Caki2 (cell line): ENCODE measurements around the gene NSF. TPM values are rescaled to one million over a fixed set of nuclear protein-coding genes. Genes with fewer than 3 reads are reported as not detected.
"Not testable (repeated sequence)": the region's sequence is repeated elsewhere in the genome, so short reads cannot be mapped to it uniquely, and the experiment has no call there.

ENCODE experiments used
- DNase-seq: peaks from one replicate; pipeline ENCODE4 v3.0.0-alpha.2; 2015; ENCODE audit warnings: low read depth
- in situ Hi-C: cut with HindIII; loops from 2 replicates; pipeline ENCODE4 v1.10.0; 2016; ENCODE audit warnings: low sequenced_read_pairs, low pct_unique_long_range_greater_than_20kb, mixed read lengths
- total RNA-seq: library from RNA; depleted of rRNA; stranded (reverse); fragments of >200 nt; shearing (Covaris generic); gene quantifications from 2 replicates; pipeline ENCODE4 v1.2.3, GENCODE V29; 2014; ENCODE audit warnings: low replicate concordance

NSF gene
- total RNA-seq, 1 experiment from 2014 or later: 15.3 TPM

DNA sequence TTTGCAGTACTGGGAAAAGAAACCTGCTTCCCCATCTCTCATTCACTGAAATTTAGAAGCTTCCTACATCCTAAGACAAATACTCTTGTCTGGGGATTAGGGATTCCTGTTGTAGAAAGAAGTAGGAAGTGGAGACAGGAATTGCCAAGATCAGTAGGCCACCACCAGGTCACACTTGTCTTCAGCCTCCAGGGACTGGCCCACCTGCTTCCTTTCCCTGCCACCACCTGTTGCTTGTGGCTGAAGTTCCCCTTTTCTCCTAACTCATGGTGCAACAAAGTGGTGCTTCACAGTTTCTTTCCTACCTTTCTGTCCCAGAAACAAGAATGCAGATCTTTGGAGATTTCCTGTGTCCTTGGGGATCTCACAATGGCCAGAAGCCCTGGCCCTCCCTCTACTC lies 145.6 kb downstream of the NSF start:
- DNase-seq: no peak
- in situ Hi-C loops: no loop called here

DNA sequence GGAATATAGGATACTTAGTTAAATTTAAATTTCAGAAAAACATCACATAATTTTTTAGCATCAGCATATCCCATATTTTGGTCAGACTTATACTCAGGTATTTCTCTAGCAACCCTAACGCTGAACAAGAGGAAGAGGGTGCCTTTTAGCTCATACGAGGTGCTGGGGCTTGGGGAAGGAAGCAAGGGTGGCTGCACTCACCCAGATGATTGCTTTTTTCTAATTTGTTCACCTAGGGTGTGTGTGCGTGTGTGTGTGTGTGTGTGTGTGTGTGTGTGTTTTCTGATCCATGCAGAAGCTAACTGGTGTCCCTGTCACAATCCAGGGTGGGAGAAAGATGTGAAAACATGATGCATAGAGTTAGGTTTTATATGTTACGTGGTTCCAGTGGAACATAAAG lies 146.9 kb downstream of the NSF start:
- in situ Hi-C loops: no loop called here
- DNase-seq: no peak

DNA sequence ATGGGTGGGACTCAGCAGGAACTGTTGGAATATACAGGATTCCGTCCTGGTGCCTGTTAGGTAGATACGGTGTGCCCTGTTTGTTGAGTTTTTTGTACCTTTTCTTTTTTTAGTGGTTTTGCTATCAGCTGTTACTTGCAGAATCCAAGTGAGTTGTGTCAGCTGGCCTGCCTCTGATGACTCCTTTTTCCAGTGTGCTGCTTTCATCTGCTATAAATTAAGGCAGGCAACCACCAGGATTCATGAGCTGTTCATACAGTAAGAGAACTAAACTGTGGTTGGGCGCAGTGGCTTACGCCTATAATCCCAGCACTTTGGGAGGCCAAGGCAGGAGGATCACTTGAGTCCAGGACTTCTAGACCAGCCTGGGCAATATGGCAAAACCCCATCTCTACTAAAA lies 148.1 kb downstream of the NSF start:
- no peak for DNase-seq
- in situ Hi-C loops: no loop called here

DNA sequence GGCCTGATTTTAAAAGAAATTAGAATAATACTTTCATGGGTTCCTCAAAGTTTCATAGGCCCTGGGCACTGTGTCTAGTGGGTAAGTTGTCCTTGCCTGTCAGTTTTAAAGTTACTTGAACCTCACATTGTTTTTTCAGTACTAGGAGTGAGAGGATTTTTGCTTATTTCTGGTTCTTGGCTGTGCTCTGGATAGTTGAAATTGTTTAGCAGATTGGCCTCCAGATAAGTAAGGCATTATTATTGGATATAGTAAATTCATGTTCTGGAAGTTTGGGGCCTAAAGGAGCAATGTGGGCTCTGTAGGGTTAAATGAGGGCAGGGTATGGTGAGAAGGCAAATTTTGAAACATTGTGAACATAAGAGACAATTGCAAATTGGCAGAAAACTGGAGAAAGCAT lies 149.5 kb downstream of the NSF start:
- in situ Hi-C loops: no loop called here

DNA sequence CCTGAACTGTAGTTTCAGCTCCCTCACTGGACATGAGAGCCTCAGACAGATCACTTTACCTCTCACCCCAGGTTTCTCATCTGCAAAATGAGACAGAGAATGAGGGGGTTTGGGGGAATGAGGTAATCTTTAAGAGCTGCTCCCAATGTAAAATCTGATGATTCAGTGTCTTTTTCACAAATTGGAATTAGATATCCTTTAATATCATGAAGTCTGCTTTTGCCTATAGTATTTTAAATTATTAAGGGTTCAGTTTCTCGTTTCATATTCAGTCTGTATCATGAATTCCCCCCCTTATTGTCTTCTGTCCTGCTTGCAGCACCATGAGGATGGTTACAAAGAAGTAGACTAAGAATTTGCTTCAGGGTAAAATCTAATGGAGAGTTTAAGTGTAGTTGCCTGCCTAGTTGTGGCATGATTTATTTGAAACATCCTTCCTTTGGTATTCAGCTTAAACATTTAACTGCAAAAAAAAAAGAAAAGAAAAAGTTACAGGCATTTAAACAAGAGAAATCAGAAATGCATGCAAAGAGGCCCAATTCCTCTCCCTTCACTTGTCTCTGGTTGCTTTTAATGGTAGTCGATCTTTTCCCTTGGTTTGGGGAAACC lies 150.8 kb downstream of the NSF start:
- in situ Hi-C loops: no loop called here

More for the DNA sequence above, 149.5 kb downstream of the NSF start:
- DNase-seq: no peak

DNA sequence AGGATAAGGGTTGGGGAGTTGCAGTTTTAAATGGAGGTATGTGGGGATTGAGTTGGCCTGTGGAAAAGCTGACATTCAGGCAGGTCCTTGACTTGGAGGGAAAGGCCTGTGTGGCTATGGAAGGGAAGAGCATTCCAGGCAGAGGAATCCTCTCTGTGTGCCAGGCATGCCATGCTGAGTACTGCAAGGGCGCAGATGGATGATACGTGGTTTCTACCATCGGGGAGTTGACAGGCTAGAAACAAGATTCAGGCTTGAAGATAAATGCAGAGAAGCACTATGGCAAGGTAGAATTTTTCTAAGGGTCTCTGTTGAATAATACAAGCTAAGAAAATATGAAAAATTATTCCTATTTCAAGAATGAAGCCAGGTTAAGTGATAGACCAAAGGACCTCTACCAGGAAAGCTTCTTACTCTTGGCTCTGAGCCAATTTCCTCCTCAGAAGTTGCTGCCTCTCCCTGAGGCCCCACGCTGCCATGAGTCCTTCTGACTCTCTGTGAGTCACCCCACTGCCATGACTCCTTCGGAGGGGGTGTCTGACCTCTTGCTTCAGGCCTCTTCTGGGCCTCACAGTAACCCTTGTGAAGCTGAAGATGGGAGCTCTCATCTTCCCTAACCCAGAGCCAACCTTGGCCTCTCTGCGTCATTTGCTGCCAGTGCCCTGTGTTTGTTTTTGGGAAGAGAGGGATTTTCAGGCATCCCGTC lies 152.2 kb downstream of the NSF start:
- in situ Hi-C loops: no loop called here
- DNase-seq: peak; percentile 62

More for the DNA sequence above, 150.8 kb downstream of the NSF start:
- DNase-seq: no peak

DNA sequence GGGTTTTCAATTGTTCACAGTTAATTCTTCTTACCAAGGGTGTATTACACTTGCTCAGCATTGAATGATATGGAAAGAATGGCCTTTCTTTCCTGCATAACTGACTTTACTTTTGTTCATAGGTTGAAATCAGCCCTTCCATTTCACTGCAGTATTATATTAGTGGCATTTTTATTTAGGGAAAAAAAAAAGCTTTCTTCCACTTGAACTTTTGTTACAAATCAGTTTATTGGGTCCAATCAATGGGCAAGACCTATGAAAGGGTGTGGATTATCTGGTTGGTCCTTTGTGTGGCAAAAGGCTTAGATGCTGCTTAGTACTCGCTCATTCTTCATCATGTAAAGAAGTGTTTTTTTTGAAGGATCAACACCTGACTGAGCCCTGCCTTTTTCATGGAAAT lies 154.0 kb downstream of the NSF start:
- in situ Hi-C loops: no loop called here
- DNase-seq: no peak

DNA sequence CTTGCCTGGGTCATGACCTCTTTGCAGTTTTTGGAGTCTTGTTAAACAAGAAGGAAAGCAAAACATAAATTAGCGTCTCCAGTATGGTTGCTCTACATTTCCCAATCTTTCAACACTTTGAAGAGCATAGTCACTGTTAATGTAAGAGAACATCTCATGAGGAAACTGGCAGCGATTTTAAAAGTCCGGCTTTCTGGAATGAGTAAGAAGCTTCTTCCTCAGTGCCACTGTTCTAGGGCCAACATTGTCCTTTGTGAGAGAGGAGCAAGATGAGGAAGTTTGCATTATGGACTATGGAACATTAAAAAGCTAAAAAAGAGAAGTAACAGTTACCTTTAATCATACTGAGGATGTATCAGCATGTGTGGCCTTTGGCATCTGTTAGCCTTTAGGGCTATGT lies 154.9 kb downstream of the NSF start:
- DNase-seq: no peak
- in situ Hi-C loops: no loop called here

DNA sequence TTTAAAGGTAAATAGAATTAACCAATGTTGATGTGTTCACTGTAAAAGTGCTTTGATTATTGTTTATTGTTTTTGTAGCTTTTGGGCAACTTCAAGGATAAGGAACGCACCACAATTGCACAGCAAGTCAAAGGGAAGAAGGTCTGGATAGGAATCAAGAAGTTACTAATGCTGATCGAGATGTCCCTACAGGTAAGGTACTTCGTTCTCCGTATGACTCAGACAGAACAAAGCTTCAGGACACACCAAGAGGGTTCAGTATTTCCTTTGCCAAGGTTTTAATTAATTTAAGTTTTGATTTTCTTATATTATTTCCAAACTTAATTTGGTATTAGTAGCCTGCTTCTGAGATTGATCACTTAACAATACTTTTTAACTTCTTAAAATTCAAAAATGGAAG lies 161.0 kb downstream of the NSF start:
- no peak for DNase-seq

DNA sequence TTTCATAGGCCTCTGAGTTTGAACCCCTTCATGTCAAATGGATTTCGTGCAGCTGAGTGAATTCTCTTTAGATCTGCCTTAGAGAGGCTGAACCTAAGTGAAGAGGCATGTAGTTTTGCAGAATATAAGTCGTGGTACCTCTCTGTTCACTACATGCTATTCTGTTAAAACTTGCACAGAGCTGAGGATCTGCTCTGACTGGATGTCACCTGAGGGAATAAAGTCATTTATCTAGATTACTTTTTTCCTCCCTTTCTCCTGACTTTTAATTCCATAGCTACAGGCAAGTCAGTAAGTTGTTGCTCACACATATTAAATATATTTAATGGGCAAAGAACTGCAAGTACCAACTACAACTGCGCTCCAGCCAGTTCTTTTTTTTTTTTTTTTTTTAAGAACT lies 163.3 kb downstream of the NSF start:
- in situ Hi-C loops: no loop called here
- DNase-seq: no peak

More for the DNA sequence above, 161.0 kb downstream of the NSF start:
- in situ Hi-C loops: no loop called here

DNA sequence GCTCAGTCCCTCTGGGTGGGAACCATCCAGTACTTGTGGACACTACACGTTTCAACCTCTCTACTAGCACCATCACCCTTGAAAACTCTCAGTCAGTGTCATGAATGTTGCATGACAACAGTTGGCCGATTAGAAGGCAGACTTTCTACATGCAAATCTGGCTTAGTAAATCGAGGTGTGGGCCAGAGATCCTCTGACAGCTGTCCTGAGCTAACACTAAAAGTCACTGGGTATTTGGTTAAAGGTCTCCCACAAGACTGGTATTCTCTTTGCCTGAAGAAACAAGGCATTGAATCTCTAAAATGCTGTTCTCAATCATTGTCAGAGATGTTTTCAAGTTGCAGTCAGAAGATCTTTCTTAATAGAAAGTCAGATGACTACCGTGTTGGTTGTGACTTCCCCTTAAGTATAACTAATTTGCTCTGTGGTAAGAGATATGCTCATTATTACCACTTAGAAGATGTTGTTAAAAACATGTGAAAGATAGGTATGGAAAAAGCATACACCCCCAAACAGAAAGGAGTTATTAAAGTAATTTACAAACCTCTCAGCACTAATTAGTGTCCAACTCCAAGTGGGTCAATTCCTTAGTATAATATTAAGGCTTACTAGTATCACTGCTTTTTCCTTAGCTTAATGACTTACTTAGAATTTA lies 165.7 kb downstream of the NSF start:
- no peak for DNase-seq
- in situ Hi-C loops: no loop called here

DNA sequence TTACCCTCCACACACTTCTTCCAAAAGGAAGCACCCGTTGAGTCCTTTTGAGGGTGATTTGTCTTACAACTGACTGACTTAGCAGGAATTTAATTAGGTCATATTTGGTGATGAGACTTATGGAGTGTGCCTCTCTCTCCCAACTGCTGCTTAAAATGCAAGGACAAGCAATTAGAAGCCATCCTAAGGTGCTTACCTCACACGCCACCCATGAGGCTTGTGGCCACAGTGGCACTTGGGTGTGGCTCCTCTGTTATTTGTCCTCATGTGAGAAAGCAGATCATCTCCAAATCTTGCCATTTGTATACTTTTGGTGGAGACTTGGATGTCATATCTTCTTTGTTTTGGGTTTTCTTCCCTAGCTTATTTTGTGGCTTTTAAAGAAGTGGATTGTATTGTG lies 166.4 kb downstream of the NSF start:
- in situ Hi-C loops: no loop called here
- no peak for DNase-seq

DNA sequence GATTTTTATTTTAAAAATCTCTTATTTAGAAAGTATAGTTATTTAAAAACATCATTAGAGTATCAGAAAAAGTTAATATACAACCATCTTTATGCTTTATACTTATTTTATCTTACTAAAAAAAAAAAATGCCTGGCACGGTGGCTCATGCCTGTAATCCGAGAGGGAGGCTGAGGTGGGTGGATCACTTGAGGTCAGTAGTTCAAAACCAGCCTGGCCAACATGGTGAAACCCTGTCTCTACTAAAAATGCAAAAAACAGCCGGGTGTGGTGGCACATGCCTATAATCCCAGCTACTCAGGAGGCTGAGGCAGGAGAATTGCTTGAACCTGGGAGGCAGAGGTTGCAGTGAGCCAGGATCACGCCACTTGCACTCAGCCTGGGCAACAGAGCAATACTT lies 167.1 kb downstream of the NSF start:
- in situ Hi-C loops: not testable (repeated sequence)

DNA sequence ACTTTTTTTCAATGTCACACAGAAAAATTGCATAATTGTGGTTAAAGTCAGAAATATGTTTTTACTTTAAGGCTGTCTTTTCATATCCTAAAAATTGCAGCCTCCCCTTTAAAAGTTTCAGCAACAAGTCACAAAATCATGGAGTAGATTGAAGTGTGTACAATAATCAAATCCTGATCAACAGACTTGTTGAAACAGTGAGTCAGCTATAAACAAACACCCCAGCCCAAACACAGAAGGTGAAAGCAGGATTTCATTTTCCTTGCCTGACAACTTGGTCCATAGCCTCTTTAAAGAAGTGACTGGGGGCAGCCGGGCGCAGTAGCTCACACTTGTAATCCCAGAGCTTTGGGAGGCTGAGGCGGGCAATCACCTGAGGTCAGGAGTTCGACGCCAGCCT lies 168.1 kb downstream of the NSF start:
- in situ Hi-C loops: no loop called here
- DNase-seq: no peak

More for the DNA sequence above, 167.1 kb downstream of the NSF start:
- not testable (repeated sequence) for DNase-seq

DNA sequence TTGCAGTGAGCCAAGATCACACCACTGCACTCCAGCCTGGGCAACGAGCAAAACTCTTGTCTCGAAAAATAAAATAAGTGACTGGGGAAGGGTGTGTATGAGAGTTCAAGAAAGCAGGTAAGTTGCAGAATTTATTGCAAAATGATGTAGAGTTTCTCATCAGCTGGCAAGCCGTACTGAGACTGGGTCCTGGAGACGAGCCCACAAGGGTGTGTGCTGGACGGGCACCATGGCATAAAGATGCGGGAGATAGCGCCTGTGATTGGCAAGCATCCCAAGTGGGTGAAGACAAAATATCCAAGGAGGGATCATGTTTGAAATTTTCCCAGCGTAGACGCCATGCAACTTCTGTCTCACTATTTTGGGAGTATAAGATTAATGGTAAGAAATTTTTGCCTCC lies 168.7 kb downstream of the NSF start:
- in situ Hi-C loops: no loop called here
- no peak for DNase-seq

DNA sequence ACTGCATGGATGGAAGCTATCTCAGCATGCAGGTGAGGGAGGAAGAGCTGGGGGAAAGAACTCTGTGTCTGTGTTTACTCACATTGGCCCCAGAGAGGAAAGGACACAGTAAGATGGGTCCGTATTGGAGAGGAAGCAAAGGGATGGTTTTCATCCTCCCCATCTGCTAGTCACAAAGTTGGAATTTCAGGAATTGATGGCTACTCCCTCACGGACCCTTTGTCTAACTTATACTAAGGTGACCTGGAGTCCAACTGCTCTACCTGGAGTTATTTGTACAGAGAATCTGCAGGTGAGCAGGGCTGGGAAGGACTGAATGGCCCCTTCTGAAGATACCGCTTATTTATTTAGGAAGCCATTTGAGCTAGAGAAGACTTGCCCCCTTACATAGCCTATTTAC lies 172.9 kb downstream of the NSF start:
- in situ Hi-C loops: no loop called here
- no peak for DNase-seq

DNA sequence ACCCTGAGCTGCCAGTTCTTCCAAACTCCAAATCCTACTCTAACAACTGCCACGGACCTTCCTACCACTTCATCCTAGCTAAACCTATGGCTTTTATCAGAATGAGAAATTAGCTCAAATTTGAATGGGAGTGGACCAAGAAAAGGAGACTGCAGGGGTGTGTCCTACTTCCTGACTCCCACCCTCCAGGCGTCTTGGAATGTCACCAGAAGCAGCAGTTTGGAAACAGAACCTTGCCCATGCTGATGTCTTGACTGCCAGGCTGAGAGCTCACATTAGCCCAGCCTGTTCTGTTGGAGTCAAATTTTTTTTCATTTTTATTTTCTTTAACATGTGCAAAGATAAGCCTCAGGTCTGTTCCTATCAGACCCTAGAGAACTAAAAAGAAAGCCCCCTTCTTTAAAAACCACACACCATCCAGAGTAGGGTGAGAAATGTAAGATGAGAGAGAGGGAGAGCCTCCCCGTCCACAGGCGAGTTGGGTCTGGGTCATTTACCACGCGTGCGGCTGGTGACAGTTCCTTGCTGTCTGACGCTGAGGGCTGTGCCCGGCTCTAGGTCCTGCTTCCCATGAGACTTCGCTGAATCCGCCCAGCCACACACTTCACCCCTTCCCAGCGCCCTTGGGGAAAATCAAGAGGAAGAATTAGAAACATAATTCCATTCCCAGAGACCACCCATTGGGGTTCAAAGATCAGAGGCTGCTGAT lies 173.7 kb downstream of the NSF start:
- in situ Hi-C loops: no loop called here
- DNase-seq: no peak

DNA sequence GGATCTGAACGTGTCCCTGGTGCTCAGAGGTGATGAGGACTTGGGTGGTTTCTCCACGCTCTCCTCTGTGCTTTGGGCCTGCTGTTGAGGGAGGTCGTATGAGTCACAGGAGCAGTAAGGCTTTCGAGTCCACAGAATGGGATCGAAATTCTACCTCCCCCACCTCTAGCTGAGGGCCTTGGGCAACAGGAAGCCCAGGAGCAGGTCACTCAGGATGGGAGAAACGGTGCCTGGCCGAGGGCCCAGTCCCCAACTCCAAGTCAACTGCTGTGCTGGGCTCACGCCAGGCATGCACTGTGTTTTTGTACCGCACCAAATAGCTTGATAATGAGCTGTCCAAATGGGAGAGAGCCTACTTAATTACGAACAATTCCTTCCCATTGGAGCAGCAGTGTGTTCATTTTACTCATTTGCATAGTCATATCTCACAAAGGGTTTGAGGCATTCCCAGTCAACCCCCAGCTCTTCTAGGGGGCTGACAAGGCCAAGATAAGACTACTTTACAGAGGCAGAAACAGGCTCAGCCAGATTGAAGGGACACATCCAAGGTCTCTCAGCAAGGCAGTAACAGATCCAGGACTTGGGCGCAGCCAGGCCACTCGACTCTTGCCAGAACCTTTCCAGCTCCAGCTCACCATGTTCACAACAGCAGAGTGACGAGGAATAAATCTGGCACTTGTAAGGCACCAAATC lies 174.4 kb downstream of the NSF start:
- DNase-seq: no peak
- in situ Hi-C loops: no loop called here

DNA sequence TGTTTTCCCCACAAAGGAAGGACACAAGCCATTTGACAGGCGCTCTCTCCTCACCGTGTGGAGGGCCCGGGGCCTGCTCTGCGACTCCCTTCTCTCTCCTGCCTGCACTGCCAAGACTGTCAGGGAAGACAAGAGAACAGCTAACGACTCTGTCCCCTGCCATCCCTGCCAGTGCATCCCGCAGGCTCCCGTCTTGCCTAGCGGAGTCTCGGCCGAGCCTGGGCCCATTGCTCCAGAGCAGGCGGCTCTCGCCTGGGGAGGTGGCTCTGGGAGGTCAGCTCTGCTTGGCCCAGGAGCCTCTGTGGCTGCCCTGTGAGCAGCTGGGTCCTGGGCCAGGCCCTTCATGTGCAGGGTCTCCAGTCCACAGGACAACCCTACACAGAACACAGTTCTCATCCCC lies 175.0 kb downstream of the NSF start:
- in situ Hi-C loops: no loop called here
- DNase-seq: no peak
